OCI-LY1 (cell line): ENCODE data around the gene BIN2.

Source experiments
- CTCF ChIP-seq: fragments of 200-600 bp; sonication (generic), shearing (Covaris generic); IDR thresholded peaks from 2 replicates; pipeline ENCODE4 v1.5.1; 2017; ENCODE audit warnings: mild to moderate bottlenecking, antibody characterized with exemption, low read length, moderate library complexity, mixed read lengths
- EZH2 ChIP-seq: fragments of 200-600 bp; sonication (generic), shearing (Covaris generic); IDR thresholded peaks from 2 replicates; pipeline ENCODE4 v1.8.0; 2017; ENCODE audit warnings: borderline replicate concordance, mixed run types, mild to moderate bottlenecking, antibody characterized with exemption, low read length, moderate library complexity, mixed read lengths

GRCh38 chr12:51364001-51364400 is 40.0 kb upstream of the BIN2 start:
- TF ChIP-seq CTCF (no peak), EZH2 (no peak)
